ENCODE measurements around the gene PDCL2.
A peak's percentile ranks its signal among the peaks of the same experiment; 100 is the strongest.
"Not testable (repeated sequence)": the region's sequence is repeated elsewhere in the genome, so short reads cannot be mapped to it uniquely, and the experiment has no call there.

PDCL2 gene, protein sequence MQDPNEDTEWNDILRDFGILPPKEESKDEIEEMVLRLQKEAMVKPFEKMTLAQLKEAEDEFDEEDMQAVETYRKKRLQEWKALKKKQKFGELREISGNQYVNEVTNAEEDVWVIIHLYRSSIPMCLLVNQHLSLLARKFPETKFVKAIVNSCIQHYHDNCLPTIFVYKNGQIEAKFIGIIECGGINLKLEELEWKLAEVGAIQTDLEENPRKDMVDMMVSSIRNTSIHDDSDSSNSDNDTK

DNA sequence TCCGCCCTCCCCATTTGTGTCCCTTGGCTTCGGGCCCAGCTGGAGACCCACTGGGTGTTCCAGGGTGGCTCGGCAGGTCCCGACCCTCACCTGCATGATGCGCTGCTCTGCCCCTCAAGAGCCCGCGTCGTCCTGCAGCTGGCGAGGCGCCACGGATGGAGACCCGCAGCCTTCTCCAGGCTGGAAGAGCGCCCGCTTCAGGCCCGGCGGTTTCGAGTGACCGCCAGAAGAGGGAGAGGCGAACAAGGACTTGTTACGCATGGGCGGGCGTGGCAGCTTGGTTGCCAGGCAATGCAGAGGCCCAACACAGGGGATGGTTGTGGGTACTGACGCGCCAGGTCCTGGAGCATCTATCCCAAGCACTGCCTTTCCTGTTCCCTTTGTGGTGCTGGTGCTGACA is at the start of gene PDCL2:
TSS of gene PDCL2 (minus strand) at position 232 of the 400 bp plus-strand sequence. CDS start at position 96, 136 bp downstream.
- DNase-seq, result no peak

DNA sequence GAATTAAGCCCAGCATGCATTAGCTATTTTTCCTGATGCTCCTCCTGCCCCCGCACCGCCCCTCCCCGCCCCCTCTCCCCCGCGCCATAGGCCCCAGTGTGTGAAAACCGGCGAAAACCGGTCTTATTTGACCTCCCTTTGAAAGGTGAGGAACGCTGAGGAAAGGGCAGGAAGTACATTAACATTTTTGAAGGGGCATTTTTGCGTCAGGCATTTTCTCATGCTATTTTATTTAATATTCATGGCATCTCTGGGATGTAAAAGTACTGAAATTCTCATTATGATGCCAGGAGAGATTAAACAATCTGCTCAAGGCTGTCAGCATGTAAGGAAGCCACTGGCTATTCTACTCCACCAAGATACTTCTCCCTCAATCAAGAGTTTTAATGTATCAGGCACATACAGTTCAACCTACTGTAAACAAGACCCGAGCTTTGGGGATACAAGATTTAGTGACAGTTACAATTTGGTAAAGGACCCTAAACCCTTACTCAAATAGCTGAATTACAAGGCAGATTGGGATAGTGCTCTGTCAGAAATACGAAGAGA is 45.3 kb upstream of the PDCL2 start:
- no peak for DNase-seq

DNA sequence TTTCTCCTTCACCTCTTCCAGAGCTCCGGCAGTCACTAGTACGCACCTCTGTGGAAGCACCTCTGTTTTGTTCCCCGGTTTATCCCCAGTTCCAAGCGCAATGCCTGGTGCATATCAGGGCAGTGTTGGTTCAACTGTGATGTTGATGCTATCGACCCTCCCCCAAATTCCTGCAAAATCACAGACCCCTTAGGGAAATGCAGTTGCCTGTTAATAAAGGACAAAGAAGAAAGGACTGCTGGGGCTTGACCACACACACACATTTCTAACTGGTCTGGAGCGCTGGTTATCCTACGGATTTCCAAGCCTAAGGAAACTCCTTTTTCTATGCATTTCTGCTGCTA is 44.6 kb upstream of the PDCL2 start:
- DNase-seq, result no peak

DNA sequence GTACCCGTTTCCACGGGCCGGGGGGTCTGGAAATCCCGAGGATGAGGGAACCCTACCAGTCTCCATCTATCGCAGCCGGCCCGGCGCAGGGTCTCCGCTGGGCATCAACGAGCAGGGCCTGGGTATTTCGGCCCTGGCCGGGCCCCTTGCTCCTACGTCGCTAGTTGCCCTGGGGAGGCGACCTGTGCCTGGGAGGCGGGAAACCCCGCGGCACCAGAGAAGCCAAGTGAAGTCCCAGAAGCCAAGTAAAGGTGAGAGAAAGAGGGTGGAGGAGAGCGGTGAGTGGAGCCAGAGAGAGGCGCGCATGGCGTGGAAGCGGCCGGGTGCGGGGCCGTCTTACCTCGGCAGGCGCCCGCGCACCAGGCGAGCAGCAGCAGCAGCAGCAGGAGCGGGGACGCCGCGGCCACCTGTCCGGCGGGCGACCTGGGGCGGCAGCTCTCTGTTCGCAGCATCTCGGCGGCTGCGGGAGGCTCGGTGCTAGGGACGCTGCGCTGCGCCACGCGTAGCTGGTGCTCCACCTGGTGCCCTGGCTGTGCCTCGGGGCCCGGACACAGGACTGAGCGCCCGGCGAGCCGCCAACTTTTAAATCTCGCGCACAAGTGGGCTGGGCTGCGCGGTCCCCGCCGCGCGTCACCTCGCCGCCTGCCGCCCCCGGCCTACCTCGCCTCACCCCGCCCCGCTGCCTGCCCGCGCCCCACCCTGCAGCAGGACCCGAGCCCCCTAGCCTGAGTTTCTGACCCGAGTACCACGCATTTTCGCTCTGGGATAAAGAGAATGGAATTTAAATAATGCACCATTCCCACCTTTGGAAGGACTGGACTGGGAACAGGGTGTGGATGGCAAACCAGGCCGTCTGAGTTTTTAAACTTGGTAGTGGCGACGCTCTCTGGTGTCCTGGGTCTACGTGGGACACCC is 44.0 kb upstream of the PDCL2 start, which contains the start of gene NMU:
TSS of gene NMU (minus strand) at position 558 of the 915 bp plus-strand sequence. CDS start at position 452, 106 bp downstream.
- DNase-seq, result peak; percentile 14

DNA sequence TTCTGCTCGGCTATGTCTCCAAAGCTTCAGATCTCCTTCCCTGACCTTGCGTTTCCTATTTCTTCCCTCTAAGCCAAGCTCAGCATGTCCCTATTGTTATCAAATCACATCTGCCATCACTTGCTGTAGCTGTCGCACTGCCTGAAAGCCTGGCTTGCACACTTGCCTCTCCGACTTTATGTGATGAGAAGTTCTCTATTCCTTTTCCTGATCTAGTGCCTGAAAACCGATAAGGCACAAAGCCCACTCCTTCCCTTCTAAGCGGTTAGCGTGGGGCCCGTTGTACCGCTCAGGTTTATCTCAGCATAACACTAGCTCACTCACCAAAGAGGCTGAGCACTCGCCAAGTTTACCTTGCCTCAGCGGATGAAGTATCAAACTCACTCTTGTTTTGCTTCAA is 43.2 kb upstream of the PDCL2 start:
- no peak for DNase-seq

DNA sequence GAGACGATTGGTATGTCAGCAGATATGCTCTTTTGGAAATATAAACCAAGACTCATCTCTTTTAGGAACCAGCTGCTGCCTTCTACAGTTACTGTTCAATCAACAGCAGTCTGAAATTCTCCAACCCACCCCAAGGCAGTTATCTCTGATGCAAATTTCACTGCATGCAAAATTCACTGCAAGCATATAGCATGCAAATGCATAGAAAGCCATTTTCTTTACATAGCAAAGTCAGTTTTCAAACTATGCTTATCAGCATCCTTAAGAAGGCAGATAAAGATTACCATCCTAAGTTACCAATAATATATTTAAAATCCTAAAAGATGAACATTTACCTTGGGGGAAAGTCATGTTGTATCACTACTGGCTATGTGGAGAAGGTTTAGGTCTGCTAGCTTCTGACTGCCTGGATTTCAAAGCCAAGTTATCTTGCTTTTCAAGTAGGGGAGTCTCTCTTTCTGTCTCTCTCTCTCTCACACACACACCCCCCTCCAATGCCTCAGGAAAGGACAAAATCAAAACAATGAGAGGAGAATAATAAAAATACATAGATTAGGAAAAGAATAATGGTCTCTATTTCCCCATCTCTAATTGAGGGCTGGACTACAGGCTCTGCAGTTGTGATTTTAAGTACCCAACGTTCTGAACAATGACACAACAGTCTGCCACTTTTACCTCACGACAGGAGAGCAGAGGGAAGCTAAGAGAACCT is 42.5 kb upstream of the PDCL2 start:
- DNase-seq, result no peak

DNA sequence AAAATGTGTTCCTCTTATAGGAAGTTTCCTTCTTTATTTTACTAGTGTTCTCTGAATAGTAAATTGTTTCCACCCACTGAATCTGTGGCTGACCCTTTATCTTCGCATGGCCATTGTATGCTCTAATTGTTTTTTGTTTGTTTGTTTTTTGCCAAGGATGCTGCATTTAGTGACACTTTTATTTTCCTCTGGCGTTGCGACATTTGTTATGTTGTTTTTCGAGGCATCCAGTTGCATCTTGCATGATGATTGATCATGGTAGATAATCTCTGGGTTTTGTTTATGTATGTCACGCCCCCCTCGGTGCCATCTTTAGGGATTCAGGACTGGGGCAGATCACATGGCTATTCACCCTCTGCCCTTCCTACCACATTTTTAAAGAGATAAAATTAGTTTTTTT is 41.9 kb upstream of the PDCL2 start:
- DNase-seq, result no peak

DNA sequence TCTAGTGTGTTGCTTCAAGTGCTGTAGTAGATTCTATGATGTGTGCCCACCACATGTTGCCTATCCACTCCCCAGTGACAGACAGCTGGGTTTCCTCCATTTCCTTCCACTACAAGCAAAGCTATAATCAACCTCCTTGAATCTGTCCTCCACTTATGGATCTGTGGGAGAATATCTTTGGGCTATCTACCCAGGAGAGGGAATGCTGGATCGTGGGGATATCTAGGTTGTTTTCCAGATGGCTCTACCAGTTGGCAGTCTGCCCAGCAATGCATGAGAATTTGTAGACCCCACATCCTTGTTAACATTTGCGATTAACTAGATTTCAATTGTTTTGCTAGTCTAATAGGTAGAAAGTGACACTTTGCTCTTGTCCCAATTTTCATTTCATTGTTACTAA is 33.8 kb upstream of the PDCL2 start:
- no peak for DNase-seq

DNA sequence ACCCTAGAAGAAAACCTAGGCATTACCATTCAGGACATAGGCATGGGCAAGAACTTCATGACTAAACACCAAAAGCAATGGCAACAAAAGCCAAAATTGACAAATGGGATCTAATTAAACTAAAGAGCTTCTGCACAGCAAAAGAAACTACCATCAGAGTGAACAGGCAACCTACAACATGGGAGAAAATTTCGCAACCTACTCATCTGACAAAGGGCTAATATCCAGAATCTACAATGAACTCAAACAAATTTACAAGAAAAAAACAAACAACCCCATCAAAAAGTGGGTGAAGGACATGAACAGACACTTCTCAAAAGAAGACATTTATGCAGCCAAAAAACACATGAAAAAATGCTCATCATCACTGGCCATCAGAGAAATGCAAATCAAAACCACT is 32.0 kb upstream of the PDCL2 start:
- DNase-seq, result not testable (repeated sequence)

DNA sequence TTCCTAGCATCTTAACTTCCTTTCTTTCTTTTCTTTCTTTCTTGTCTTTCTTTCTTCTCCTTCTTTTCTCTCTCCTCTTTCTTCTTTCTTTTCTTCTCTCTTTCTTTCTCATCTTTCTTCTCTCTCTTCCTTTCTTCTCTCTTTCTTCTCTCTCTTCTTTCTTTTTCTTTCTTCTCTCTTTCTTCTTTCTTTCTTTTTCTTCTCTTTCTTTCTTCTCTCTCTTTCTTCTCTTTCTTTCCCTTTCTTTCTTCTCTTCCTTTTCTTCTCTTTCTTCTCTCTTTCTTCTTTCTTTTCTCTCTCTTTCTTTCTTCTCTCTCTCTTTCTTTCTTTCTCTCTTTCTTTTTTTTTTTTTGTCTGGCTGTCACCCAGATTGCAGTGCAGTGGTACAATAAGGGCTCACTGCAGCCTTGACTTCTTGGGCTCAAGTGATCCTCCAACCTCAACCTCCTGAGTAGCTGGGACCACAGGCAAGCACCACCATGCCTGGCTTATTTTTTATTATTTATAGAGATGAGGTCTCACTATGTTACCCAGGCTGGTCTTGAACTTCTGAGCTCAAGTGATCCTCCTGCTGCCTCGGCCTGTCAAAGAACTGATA is 26.6 kb upstream of the PDCL2 start:
- no peak for DNase-seq

DNA sequence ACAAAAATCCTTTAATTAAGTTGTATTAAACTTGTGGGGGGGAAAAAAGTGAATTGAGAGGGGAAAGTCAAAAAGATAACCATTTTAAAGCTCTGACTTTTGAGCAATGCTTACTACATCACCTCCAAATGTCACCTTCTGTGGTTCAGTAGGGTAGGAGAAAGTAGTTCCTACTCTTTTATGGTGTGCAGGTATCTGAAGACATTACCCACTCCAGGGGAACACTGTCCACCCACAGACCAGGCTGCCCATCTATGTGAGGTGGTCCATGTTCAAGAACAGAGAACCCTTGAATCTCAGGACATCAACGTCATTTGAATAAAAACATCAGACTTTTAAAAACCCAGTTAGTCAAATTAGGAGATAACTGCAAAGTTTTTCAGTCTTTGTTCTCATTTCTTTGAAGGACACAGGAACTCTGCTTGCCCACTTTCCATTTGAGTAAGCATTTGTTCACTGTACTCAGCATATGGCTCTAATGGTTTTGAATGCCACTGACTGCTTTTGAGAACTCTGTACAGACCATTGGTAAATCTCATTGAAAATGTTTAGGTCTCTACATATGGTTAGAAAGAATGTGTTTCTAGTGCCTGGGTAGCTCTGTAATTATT is 25.6 kb upstream of the PDCL2 start:
- DNase-seq, result no peak

DNA sequence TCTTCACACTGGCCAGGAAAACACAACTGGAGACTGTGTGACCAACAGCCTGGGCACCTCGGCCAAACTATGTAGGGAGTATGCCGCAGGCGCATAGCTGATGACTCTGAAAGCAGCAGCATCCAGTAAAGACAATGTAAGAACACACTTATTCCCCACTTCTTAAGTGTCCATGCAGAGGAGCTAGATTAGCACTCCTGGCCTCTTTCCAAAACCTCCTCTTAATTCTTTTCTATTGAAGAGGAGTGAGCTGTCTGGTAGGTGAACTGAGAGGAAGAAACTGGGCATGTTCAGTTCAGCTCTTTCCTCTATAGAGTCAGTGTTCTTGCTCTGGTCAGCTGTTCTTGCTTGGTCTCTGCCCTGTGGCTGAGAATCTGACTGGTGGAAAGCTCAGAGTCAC is 23.0 kb upstream of the PDCL2 start:
- DNase-seq, result no peak

DNA sequence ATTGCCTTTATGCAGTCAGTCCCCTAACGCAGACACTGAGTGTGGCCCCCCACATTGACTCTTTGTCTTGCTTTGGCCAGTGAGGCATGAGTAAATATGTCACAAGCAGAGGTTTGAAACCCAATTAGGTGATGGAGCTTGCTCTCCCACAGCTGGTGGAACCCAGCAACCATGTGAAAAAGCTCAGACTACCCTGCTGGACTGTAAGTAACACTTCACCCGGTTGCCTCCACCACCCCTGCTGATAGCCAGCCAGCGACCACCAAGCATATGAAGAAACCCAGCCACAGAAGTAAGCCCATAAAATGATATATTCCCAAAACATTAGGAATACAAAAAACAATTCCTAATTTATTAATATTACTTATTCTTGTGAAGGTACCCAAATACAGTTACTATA is 21.6 kb upstream of the PDCL2 start:
- DNase-seq, result no peak

DNA sequence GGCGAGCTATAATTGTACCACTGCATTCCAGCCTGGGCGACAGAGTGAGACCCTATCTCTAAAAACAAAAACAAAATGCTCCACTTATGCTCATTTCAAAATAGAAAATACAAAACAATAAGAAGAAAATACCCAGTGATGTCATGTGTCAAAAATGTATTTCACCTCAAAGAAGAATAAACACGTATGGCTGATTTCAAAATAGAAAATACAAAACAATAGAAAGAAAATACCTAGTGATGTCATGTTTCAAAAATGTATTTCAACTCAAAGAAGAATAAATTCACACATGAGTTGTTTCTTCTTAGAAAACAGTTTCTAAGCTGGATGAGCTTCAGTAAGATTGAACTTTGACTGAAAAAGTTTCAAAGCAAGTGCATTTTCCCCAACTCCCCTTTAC is 20.3 kb upstream of the PDCL2 start:
- no peak for DNase-seq

DNA sequence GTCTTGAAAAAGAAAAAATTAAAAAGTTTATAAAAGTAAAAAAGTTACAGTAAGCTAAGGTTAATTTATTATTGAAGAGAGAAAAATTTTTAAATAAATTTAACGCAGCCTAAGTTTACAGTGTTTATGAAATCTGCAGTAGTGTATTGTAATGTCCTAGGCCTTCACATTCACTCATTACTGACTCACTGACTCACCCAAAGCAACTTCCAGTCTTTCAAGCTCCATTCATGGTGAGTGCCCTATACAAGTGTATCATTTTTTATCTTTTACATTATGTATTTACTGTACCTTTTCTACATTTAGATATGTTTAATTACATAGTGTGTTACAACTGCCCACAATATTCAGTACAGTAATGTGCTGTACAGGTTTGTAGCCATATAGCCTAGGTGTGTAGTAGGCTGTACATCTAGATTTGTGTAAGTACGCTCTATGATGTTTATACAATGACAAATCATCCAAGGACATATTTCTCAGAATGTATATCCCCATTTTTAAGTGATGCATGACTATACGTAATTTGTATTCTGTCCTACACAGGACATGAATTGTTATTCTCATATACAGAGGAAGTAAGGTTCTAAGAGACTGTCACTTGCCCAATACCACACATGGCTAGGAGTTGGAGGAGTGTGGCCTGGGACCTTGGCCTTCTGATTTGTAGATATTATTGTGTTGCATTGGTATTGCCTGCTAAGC is 19.5 kb upstream of the PDCL2 start:
- DNase-seq, result no peak

DNA sequence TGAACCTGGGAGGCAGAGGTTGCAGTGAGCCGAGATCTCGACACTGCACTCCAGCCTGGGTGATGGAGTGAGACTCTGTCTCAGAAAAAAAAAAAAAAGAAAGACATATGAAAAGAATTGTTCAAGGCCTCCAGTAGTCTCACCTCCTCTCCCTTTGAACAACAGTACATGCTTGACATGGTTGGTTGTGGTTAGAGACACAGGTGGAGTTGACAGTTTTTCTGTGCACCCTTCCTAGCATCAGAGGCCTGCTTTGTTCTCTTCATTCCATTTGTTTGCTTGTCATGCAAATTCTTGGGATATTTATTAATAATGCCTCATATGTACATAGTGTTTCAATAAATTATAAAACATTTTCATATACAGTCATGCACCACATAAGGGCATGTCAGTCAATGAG is 18.3 kb upstream of the PDCL2 start:
- DNase-seq, result no peak

DNA sequence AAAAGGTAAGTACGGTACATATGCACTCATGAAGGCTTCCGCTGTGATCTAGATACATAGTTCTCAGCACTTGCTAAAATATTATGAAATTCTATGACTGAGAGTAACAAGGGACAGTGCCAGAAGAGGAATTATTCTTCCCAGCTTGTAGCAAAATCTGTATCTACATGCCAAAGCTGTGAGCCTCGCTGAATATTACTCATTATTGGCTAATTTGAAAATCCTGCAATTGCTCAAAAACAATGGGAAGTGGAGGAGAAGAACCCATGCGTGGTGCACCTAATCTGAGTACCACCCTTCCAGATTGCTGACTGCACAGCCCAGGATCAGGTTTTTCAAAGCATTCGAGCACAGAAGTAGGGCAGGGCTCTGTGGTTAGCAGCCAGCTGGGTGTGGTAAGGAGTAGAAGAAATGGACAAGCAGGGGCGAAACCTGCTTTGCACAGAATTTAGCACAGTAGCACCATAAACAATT is 17.4 kb upstream of the PDCL2 start:
- no peak for DNase-seq

DNA sequence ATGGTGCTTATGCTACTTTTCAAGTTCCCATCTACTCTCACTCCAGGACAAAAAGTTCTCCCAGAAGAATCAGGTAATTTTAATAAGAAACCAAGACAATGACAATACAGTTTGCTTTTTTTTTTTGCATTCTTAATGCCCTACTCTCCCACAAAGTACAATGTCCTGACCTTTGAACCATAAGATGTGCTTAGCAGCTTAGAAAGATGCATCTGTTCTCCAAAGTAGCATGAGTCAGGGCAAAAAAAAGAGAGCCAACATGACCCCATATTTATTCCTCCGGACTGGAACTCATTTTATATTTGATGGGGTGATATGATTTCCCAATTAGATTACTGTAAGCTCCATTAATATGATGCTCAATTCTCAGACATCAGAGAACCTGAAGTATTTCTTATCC is 16.5 kb upstream of the PDCL2 start:
- no peak for DNase-seq

DNA sequence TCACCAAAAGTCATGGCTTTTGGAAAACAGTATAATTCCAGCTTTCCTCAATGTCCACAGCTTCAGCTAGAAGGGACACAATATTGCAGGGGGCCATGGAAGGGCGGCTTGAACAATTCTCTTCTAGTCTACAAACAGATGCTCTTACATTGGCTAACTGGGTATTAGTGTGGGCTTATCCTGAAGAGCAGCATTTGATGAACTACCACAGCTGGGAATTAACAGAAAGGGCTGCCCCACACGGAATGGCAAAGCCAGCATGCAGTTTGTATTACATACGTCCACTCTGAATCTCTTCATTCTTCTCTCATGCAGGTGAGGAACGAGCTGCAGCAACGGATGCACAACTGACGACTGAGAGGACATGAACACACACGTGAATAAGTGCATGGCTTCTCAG is 13.0 kb upstream of the PDCL2 start:
- no peak for DNase-seq

DNA sequence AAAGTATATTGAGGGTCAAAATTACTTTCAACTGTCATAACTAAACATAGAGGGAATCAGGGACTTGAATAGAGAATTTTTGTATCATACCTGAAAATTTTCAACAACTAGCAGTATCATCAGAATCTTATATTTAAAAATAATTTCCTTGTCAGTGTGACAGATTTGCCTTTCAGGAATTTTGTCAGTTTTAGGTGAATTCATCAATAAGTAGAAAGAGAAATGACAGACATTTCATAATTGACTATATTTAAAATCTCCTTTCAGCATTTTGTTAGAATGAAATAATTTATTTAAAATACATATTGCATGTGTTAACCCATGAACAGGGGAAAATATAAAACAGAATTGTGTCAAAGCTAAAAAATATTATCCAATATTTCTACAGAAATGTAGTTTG is 8.6 kb upstream of the PDCL2 start:
- DNase-seq, result no peak

DNA sequence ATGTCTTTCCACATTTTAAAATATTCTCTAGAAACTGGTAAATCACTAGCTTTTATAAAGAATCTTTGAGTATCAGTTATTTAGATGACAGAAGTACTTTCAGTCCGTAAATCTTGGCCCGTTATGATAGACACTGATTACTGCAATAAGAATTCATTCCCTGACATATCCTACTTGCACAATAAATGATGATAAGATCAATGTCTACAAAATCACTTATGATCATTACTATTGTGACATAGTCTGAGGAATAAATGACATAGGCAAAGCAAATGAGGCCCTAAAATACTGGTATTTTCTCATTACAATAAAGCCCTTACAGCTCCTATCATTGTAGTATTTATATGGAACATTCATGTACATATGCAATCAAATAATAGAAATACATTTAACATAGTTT is 6.6 kb upstream of the PDCL2 start:
- DNase-seq, result no peak

DNA sequence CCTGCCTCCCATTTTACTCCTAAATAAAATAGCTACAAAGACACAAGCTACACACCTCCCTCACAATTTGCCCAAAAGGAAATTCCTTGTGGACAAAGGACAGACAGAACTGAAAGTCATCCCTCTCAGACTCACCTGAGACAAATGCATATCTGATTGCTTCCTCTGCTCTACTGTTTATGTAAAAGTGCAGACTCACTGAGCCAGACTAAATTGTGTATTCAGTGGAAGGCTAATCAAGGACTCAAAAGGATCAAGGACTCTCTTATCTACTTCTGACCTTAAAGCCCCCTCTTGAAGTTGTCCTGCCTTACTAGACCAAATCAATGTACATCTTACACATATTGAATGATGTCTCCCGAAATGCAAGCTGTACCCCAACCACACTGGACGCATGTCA is 3.9 kb downstream of the PDCL2 start:
- no peak for DNase-seq

Measured in NCI-H510A (cell line).